ENCODE data around the gene PIK3R1. TPM values are rescaled to one million over a fixed set of nuclear protein-coding genes. Genes with fewer than 3 reads are reported as not detected.
"Not testable (repeated sequence)": the region's sequence is repeated elsewhere in the genome, so short reads cannot be mapped to it uniquely, and the experiment has no call there.

Gene PIK3R1
- total RNA-seq, 1 donor from 2014 or later: 174 TPM

DNA sequence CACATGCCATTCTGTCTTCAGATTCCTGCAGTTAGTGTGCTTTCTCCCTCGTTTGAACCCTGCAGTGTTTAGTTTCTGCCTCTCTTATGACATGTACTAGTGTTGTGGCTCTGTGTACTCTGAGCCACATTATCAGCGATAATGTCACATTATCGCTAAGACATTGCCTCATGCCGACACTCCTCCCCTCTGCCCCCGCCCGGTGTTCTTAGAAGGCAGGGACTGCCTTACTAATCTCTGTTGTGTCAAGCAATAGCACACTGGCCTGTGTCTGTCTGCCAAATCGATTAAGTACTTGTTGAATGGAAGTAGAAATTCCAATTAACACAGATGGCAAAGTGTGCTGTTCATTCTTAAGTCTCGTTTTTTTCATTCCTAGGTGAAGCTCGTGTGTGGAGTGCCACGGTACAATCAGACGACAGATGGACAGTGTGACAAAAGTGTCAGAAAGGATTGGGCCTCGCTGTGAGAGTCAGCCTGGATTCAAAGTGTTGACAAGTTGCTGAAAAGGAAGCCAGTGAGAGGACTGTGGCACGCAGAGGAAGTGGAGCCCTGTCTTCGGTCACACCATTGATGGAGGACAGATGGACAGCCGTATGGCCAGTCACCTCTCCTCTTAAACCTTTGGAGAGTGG lies 10.5 kb downstream of the PIK3R1 start:
- DNase-seq (ENCODE audit: low spot score): no peak

DNA sequence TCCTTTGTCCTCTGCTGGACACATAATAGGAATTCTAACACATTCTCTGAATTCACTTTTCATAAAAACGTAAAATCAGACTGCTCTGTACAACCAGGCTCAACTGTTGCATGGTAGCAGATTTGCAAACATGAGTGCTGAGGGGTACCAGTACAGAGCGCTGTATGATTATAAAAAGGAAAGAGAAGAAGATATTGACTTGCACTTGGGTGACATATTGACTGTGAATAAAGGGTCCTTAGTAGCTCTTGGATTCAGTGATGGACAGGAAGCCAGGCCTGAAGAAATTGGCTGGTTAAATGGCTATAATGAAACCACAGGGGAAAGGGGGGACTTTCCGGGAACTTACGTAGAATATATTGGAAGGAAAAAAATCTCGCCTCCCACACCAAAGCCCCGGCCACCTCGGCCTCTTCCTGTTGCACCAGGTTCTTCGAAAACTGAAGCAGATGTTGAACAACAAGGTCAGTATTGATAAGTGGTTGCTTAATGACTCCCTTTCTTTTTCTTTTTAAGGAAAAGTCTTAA lies 11.1 kb downstream of the PIK3R1 start:
- no peak for DNase-seq (ENCODE audit: low spot score)

DNA sequence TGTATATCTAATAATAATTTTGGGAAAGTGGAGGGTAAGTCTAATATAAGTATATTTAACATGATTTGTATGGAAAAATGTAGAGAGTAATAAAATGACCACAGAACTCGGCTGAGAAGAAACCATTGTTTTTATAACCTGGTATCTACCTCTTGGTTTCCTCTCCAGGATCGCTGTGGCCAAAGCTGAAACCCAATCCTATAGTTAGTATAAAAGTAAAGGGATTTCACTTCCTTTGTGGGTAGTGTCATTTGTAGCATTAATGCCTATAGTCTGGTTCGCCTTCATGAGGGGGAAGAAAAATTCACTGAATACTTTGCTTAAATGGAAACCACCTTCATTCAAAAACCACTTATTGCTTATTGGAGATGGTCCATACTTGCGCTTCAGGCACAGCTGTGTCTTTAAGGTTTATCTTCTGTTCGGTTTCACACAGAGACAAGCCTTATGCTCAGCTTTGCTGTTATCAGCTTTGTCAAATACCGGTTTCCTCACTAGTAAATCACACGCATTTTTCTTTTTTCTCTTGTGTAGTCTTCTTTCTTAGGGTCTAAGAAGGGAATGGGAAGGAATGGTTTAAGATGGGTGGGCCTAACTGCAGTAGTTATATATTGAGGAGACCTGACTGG lies 12.1 kb downstream of the PIK3R1 start:
- no peak for DNase-seq (ENCODE audit: low spot score)

DNA sequence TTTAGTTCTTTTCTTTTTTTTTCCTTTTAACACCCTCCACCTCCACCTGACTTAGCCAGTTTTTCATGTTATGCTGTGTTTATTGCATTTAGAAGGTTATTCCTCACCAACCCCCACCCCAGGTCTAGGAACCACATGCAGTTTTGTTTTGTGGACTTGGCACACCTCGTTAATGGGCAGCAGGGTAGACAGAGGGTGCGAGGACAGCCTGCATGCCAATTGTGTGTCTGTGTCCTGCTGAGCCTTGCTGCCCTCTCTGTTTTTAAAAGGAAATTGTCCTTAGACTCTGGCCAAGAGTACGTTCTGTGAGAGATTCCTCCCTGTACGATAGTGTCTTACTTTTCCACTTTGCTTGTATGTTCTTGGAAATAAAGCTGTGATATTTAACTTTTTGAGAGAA lies 13.9 kb downstream of the PIK3R1 start:
- DNase-seq (ENCODE audit: low spot score): no peak

DNA sequence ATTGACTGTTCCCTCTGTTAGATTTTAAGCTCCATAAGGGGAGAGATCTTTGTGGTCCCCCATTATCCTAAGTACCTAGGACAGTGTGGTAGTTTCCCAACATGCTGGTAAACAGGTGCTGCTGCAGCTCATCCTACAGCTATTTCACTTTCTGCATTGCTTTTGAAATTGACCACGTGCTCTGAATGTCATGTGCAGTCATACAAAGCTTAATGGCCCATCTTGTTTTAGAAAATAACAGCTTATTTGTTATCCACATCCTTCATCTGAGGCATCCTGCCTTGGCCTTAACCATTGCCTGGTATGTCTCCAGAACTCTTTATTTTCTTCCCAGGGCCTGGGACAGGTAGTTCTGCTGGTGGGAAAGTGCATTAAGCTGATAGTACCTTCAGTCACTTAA lies 14.7 kb downstream of the PIK3R1 start:
- DNase-seq (ENCODE audit: low spot score): no peak

DNA sequence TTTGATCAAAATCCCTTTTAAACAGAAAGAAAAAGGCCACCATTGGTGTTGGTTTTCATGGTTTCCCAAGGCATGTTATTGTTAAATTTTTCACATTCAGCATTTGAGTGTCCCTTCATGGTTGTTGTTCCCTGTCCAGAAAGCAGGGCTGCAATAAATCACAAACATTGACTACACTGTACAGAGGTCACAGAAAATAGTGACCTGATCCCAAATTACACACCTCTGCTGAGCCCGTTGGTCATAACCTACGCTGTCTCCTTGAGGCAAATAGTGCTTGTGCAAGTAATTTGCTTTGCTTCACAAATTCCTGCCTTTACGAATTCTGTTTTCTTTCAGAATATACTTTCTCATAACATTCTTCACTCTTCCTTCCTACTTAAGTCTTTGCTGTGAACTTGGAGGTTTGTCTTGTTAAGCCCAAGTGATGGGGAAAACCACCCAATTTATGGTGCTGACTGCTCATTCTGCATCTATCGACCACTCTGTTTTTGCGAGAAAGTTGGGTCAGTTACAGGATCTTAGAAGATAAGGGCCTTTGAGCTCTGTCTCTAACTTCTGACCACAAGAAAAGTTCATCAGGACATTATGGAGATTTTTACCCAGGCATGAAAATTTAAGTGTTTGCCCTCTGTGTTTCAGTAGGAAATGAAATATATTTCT lies 16.0 kb downstream of the PIK3R1 start:
- no peak for DNase-seq (ENCODE audit: low spot score)

DNA sequence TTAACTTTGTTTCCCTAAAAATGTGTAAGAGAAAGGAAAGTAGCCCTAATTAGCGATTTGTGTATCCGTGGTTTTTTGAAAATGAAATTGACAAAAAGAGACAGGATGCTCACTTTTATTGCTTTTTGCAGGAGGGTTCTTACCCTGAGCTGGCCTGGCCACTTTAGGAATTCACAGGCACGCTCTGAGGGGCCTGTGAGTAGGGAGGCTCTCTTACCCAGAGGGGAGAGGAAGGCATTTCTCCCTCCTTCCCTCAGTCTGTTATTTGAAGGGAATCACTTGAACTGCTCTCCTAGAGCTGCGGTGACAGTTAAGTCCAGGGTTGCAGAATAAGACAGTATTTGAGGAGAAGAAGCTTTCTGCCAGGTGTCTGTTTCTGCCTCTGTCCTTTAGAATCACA lies 16.7 kb downstream of the PIK3R1 start:
- no peak for DNase-seq (ENCODE audit: low spot score)

DNA sequence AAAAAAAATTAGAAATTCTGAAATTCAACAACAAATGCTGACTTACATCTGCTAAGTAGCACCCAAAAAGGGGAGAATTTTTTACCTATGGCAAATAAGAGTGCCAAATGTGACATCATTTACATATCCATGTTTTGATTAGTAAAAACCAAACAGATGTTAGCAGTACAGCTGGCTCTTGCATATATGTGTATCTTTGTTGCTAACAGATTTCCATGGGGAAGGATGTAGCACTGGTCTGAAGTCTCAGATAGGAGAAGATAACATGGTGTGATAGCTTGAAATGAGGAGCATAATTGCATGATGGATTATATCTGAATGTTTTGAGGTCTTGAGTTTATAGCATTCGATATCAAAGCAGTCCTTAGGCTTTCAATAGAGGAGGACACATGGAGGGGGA lies 17.5 kb downstream of the PIK3R1 start:
- no peak for DNase-seq (ENCODE audit: low spot score)

DNA sequence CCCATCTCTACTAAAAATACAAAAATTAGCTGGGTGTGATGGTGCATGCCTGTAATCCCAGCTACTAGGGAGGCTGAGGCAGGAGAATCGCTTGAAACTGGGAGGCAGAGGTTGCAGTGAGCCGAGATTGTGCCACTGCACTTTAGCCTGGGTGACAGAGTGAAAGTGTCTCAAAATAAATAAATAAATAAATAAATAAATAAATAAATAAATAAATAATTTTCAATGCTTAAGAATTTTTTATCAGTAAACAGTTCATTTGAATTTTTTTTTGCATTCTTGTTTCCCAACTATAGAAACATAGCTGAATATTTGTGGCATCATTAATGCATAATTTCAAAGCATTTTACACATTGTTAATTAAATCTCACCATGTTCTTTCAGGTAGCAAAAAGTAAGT lies 19.7 kb downstream of the PIK3R1 start:
- not testable (repeated sequence) for DNase-seq (ENCODE audit: low spot score)

DNA sequence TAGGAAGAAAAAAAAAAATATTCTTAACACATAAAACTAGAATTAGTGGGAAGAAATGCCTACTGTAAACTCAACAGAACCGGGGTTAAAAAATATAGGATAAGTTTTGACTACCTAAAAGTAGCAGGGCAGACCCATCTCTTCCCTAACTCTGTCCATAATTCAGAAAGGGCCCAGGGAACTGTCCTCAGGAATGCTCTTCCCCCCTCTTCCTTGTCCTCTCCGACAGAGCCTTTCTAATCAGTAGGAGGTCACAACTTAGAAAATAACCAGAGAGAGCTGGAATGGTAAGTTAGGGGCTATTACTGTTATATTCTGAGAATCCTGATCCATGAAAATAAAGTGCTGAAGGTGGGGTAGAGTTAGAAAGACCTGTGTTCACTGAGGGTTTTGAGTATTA lies 22.2 kb downstream of the PIK3R1 start:
- no peak for DNase-seq (ENCODE audit: low spot score)

DNA sequence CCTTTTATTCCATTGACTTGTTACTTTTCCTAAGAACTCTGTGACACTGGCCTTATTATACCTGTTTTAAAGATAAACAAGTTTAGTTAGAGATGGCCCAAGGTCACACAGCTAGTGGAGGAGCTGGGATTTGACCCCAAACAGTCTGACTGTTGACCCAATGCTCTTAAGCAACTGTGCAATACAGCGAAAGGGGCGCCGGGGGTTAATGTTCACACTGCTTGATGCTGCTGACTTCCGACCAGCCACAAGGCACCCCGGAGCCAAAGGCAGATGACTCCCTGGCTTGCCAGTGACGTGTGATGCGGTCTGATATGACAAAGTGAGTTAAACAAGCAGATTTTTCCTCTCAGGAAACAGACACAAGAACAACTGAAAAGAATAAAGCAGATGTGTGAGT lies 23.9 kb downstream of the PIK3R1 start:
- no peak for DNase-seq (ENCODE audit: low spot score)

DNA sequence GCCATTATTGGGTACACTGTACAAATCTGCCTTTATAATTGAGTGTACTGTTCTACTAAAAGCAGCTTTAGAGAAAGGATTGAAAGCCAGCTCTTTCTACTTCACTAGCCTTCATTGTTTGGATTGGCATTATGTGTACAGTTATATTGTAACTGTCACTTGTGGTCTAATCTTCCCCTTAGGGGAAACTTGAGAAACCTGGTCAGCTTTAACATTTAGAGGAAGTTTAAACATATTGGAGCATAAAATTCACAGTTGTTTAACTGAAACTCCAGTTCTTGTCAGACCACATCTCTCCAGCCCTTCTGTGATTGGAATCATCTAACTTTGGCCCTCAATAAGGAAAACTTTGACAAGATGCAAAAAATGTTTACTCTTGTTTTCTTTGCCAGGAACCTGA lies 24.6 kb downstream of the PIK3R1 start:
- no peak for DNase-seq (ENCODE audit: low spot score)

DNA sequence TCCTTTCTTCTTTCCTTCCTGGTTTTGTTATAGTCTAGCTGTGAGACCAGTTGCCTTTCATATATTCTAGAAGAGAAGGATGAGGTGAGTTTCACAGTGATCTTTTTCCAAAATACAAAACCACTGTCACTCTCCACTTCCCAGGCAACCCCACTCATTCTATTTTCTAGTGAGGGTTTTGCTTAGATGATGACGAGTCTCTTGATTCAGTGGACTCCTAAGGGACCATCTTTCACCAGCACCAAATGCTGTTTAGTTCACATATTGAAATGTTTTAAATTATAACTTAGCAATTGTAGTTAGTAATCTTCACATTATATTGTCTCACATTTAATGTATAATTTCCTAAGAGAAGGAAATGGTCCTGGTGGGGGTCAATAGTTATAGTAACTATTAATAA lies 25.2 kb downstream of the PIK3R1 start:
- no peak for DNase-seq (ENCODE audit: low spot score)

DNA sequence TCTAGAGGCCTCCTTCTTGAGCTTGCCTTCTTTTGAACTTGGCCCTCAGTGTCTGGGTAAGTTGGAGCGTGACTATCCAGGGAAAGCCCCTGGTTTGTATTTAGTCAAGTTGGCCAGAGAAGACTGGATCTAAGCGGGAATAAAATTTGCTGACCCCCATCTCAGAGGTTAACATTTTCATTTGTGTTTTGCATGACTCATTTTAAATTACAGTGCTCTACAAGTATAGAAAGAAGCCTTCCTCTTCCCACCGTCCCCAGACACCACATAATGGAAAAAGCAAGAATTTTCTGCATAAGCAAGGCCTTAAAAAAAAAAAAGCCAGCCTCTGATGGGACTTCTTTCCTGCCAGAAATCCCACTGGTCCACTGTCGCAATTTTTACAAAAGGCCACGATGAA lies 27.2 kb downstream of the PIK3R1 start:
- no peak for DNase-seq (ENCODE audit: low spot score)

DNA sequence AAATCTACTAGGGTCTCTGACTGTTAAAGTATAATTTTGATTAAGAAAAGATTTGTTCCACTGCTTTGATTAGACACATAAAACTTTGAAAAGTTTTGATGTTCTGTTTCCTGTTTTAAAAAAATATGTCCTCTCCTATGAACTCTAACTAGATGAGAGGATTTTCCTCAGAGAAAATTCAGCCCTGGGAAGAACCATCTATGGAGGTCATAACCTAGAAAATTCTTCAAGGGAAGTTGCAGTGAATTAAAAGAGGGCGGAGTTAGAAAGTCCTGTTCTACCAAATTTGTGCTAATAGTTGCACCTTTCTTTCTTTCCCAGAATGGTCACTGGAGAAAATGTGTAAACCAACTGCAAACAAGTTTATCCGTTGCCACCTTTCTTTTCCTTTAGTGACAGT lies 27.7 kb downstream of the PIK3R1 start:
- DNase-seq (ENCODE audit: low spot score): no peak

DNA sequence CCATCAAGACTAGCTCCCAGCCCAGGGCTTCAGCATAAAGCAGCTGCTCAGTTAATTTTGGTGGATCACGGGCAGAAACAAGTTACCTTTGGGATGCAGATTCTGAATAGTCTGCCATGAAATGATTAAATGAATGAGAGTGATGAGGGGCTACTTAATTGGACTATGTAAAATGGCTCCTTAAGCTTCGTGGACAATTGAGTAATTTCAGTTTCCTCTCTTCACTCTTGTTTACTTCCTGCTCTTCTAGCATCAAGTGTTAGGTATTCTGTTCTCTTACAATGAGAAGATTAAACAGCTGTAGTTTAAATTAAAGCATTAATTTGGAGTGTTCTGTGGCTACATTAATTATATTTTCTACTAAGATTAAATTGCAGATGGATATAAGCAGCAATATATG lies 28.1 kb downstream of the PIK3R1 start:
- DNase-seq (ENCODE audit: low spot score): no peak

DNA sequence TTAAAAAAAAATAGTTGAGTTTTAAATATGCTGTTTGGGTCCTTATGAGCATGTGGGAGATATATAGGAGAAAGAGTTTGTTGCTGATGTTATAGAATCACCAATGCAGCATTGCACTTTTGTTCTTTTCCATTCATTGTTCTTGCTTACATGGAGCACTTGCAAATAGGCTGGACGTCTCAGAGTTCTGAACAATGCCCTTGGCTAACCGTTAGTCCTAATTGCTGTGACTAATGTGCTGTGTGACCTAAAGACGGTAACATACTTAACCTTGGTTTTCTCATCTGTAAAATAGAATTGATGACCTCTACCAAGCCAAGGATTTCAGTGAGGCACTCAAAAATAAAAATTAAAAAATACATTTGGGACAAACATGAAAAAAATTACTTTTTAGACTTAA lies 29.8 kb downstream of the PIK3R1 start:
- no peak for DNase-seq (ENCODE audit: low spot score)

DNA sequence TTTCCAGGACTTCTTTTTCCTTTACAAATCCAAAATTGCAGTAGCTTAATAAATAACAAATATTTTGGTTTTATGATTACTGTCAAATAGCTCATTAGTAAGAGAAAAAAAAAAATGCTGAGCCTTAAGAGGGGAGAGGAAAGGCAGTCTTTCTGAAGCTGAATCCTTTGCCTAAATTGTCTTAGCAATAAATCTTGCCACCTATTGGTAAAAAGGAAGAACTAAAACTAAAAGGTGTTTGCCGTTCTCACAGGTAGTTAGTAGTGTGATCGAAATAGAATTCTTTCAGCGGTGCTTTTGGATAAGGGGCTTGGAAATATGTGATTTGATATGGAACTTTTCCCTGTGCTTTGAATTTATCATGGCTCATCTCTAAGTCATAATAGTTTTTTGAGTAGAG lies 31.2 kb downstream of the PIK3R1 start:
- DNase-seq (ENCODE audit: low spot score): no peak

DNA sequence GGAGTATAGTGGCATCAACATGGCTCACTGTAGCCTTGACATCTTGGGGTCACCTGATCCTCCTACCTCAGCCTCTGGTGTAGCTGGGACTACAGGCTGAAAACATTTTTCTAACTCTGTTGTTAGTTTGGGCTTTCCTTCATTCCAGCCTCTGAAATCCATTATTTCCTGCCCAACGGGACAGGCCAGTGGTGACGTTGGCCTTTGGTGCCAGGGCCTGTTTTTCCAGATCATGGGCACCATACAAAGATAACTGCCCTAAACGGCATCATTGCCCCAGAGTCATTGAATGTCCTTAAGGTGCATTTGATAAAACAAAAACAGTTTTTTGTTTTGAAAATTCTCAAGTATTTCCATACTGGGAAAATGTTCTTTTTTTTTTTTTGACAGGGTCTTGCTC lies 32.1 kb downstream of the PIK3R1 start:
- no peak for DNase-seq (ENCODE audit: low spot score)

DNA sequence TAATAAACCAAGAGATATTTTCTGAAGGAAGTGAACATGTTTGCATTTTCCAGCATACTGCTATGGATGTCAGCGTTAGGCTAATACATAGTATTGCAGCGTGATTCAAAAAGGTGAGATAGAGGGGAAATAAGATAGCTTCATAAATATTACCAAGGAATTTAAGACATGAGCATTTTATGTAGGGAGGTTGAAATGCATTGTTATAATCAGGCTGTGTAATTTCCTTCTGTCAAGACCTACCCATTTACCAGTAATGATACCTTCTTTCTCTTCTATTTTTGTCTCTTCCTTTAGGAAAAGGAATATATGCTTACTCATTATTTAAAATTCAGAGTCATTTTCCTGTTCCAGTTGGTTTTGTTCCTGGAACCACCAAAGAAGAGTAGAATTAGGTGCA lies 33.3 kb downstream of the PIK3R1 start:
- no peak for DNase-seq (ENCODE audit: low spot score)

DNA sequence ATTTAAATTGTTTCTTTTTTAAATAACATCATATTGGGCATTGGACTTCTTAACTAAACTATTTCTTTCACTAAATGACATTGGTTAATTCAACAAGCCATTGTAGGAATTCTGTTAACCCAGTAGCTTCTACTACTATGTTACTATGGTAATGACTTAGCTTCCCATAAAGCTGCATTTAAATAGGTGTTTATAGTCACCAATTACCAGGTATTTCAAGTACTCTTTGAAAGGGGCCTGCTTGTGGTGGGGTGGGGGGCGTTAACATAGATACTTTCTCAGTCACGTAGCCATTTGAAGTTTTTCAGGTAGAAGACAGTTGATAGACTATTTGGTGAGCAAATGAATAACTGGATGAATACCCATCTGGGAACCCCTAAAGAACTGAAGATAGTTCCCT lies 34.0 kb downstream of the PIK3R1 start:
- DNase-seq (ENCODE audit: low spot score): no peak

DNA sequence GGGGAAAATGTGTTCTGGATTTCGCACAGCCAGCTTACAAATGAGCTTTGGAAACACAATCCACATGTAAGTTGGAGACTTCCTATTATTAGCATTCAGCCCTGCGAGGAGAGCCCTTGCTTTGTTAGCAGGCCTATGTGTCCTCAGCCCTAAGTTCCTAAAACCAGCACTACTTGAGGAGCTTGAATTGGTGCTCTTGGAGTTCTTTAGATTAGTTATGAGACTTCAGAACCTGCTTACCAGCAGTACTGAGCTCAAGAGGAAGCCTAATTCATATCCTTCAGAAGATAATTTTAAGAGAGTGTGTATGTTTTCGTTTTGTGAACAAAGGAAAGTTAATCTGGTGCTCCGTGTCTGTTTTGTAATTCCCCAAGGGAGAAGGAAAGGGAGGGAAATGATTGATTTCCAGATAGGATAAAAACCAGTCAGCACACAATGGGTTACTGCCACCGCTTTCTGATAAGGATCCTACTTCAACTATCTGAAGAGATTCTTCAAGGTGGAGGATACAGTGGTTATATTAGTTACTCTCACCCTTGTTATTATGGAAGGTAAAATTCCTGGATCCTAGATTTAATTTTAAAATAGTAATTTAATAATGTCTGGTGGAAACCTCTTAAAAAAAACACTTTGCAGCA lies 35.2 kb downstream of the PIK3R1 start:
- no peak for DNase-seq (ENCODE audit: low spot score)

Measured in mesenteric fat pad (tissue), 1 donor.